ENCODE data around the gene LRRC41. TPM values are rescaled to one million over a fixed set of nuclear protein-coding genes. Genes with fewer than 3 reads are reported as not detected.
A peak's percentile ranks its signal among the peaks of the same experiment; 100 is the strongest.
"Not testable (repeated sequence)": the region's sequence is repeated elsewhere in the genome, so short reads cannot be mapped to it uniquely, and the experiment has no call there.

LRRC41 gene
- total RNA-seq, 1 donor from 2014 or later = 47.7 TPM

- DNase-seq (ENCODE audit: low spot score) = not testable (repeated sequence)
Measured at GRCh38 chr1:46246136-46246535, 57.3 kb downstream of the LRRC41 start.

- DNase-seq (ENCODE audit: low spot score) = peak; percentile 16
Measured at GRCh38 chr1:46244656-46245371, 58.6 kb downstream of the LRRC41 start.

- DNase-seq (ENCODE audit: low spot score) = not testable (repeated sequence)
Measured at GRCh38 chr1:46243831-46244230, 59.6 kb downstream of the LRRC41 start.

- no peak for DNase-seq (ENCODE audit: low spot score)
Measured at GRCh38 chr1:46242918-46243317, 60.5 kb downstream of the LRRC41 start.

GRCh38 chr1:46241733-46242132 is 61.7 kb downstream of the LRRC41 start:
- not testable (repeated sequence) for DNase-seq (ENCODE audit: low spot score)

- not testable (repeated sequence) for DNase-seq (ENCODE audit: low spot score)
Measured at GRCh38 chr1:46238865-46239264, 64.6 kb downstream of the LRRC41 start.

- no peak for DNase-seq (ENCODE audit: low spot score)
Measured at GRCh38 chr1:46236882-46237281, 66.5 kb downstream of the LRRC41 start.

- not testable (repeated sequence) for DNase-seq (ENCODE audit: low spot score)
Measured at GRCh38 chr1:46231231-46231630, 72.2 kb downstream of the LRRC41 start.

Other genes starting within 250 kb of the LRRC41 start
- gene PIK3R3, start 171.0 kb downstream of the LRRC41 start, total RNA-seq (ENCODE audit: insufficient read depth, low replicate concordance) = 6.7 TPM
- not detected for gene TSPAN1, start 128.5 kb downstream of the LRRC41 start, total RNA-seq (ENCODE audit: insufficient read depth, low replicate concordance)
- not detected for gene P3R3URF, start 127.1 kb downstream of the LRRC41 start, total RNA-seq (ENCODE audit: insufficient read depth, low replicate concordance)
- 31.5 TPM for gene POMGNT1, start 105.2 kb downstream of the LRRC41 start, total RNA-seq (ENCODE audit: insufficient read depth, low replicate concordance)
- 4.3 TPM for gene LURAP1, start 100.3 kb downstream of the LRRC41 start, total RNA-seq (ENCODE audit: insufficient read depth, low replicate concordance)
- not detected for gene RAD54L, start 55.9 kb downstream of the LRRC41 start, total RNA-seq (ENCODE audit: insufficient read depth, low replicate concordance)
- 218 TPM for gene UQCRH, start 82 bp upstream of the LRRC41 start, total RNA-seq (ENCODE audit: insufficient read depth, low replicate concordance)
- gene NSUN4, start 37.2 kb upstream of the LRRC41 start, total RNA-seq (ENCODE audit: insufficient read depth, low replicate concordance) = 40.0 TPM
- gene FAAH, start 90.7 kb upstream of the LRRC41 start, total RNA-seq (ENCODE audit: insufficient read depth, low replicate concordance) = 0.72 TPM
- gene DMBX1, start 186.2 kb upstream of the LRRC41 start, total RNA-seq (ENCODE audit: insufficient read depth, low replicate concordance) = 1.4 TPM
- not detected for gene KNCN, start 248.0 kb upstream of the LRRC41 start, total RNA-seq (ENCODE audit: insufficient read depth, low replicate concordance)